HepG2 (cell line): ENCODE data around the gene FZD8. TPM values are rescaled to one million over a fixed set of nuclear protein-coding genes. Genes with fewer than 3 reads are reported as not detected.

ENCODE experiments used
- ATAC-seq: fragments of 200-7000 bp; cut with Tn5 transposase; 3 replicates; pipeline ENCODE4 v1.9.1; 2020; ENCODE audit warnings: mild to moderate bottlenecking, moderate library complexity
- BruUV-seq: library from RNA; stranded (reverse); fragments of 400-500 nt; replicated peaks from 2 replicates; lab custom pipeline; 2021; lab: Mats Ljungman, UMichigan
- CTCF ChIA-PET: fragments of 300-600 bp; formaldehyde crosslinking; extraction: SDS; loops from one replicate; lab custom pipeline; 2021; ENCODE audit warnings: low total read pairs, inconsistent platforms, low intra/inter-chr PET ratio; lab: Yijun Ruan, JAX
- POLR2A ChIA-PET: fragments of 350-600 bp; sonication (Branson Sonifier 250); formaldehyde crosslinking; loops from one replicate; lab custom pipeline; 2020; ENCODE audit warnings: antibody characterized with exemption, inconsistent platforms; lab: Yijun Ruan, JAX
- DNase-seq: peaks from one replicate; pipeline ENCODE4 v3.0.0-alpha.2; 2015; ENCODE audit warnings: low spot score
- FAIRE-seq: peaks from 3 replicates; lab custom pipeline; 2011; peaks lifted over from hg19 to GRCh38; lab: Jason Lieb, UNC
- H2AFZ ChIP-seq: one replicate; pipeline ENCODE4 v1.6.1; 2011; ENCODE audit warnings: low read length, inconsistent platforms
- H3K27ac ChIP-seq: fragments of 300-600 bp; 3 replicates; pipeline ENCODE4 v1.8.0; 2011; ENCODE audit warnings: mixed run types, mild to moderate bottlenecking, mixed read lengths, low read length, inconsistent platforms; ENCODE audit not compliant: insufficient read depth; ENCODE audit errors: extremely low read length
- H3K27me3 ChIP-seq, 2 experiments: fragments of 200-600 bp in 1 of 2; 2 replicates in 1 of 2; 3 replicates in 1 of 2; pipeline versions ENCODE4 v1.6.0 to v1.8.0; 2011; ENCODE audit warnings: low read length in 2 of 2, mild to moderate bottlenecking in 2 of 2, moderate library complexity in 2 of 2, inconsistent platforms in 1 of 2; ENCODE audit not compliant: insufficient read depth in 2 of 2, control insufficient read depth in 1 of 2
- H3K36me3 ChIP-seq, 2 experiments: fragments of 200-600 bp in 1 of 2; replicated peaks in 1 of 2; 2 replicates in 1 of 2; 3 replicates in 1 of 2; pipeline versions ENCODE4 v1.5.1 to v1.8.0; 2011; ENCODE audit warnings: low read length in 2 of 2, inconsistent platforms in 1 of 2; ENCODE audit not compliant: insufficient read depth in 2 of 2, control insufficient read depth in 1 of 2
- H3K4me1 ChIP-seq: 2 replicates; pipeline ENCODE4 v1.5.1; 2012; ENCODE audit warnings: low read length, inconsistent platforms; ENCODE audit not compliant: insufficient read depth
- H3K4me2 ChIP-seq: 2 replicates; pipeline ENCODE4 v1.6.0; 2011; ENCODE audit warnings: low read depth, low read length, inconsistent platforms
- H3K4me3 ChIP-seq, 3 experiments: fragments of 200-600 bp in 1 of 3; sonication (generic), shearing (Covaris generic) in 1 of 3; replicated peaks in 1 of 3; 2 replicates each; pipeline ENCODE4 v1.5.1; 2011 to 2016; ENCODE audit warnings: low read length in 3 of 3, inconsistent platforms in 2 of 3, low read depth in 2 of 3, mild to moderate bottlenecking in 2 of 3, control low read depth in 1 of 3, mixed read lengths in 1 of 3; ENCODE audit not compliant: insufficient read depth in 1 of 3
- H3K79me2 ChIP-seq: one replicate; pipeline ENCODE4 v1.6.1; 2011; ENCODE audit warnings: low read length, inconsistent platforms; ENCODE audit not compliant: insufficient read depth
- H3K9ac ChIP-seq: 2 replicates; pipeline ENCODE4 v1.6.0; 2011; ENCODE audit warnings: mild to moderate bottlenecking, low read depth, low read length, inconsistent platforms; ENCODE audit not compliant: insufficient read depth
- H3K9me3 ChIP-seq: 2 replicates; pipeline ENCODE4 v1.5.1; 2012; ENCODE audit warnings: mild to moderate bottlenecking, low read length
- H4K20me1 ChIP-seq: 2 replicates; pipeline ENCODE4 v1.6.0; 2011; ENCODE audit warnings: inconsistent platforms, mild to moderate bottlenecking, low read length, moderate library complexity; ENCODE audit not compliant: insufficient read depth
- HMG20A ChIP-seq: IDR thresholded peaks from 2 replicates; pipeline ENCODE4 v1.6.1; 2016; ENCODE audit warnings: borderline replicate concordance
- MTERF4 ChIP-seq: sonication (generic); formaldehyde crosslinking; IDR thresholded peaks from 2 replicates; pipeline ENCODE4 v1.8.0; 2023; ENCODE audit warnings: mild to moderate bottlenecking, missing genetic modification reagents
- NFYC ChIP-seq: IDR thresholded peaks from 2 replicates; pipeline ENCODE4 v1.6.1; 2016; ENCODE audit warnings: missing genetic modification reagents, missing compliant biosample characterization
- RBFOX2 ChIP-seq: fragments of 200-400 bp; formaldehyde crosslinking; IDR thresholded peaks from 2 replicates; pipeline ENCODE4 v1.6.1; 2017; ENCODE audit warnings: low read depth, mild to moderate bottlenecking, low read length
- RBM39 ChIP-seq: fragments of 200-400 bp; formaldehyde crosslinking; IDR thresholded peaks from one replicate; pipeline ENCODE4 v1.6.1; 2018; ENCODE audit warnings: antibody characterized with exemption, mild to moderate bottlenecking, low read depth, low read length; ENCODE audit not compliant: poor library complexity, severe bottlenecking
- RFX3 ChIP-seq: IDR thresholded peaks from 2 replicates; pipeline ENCODE4 v1.6.1; 2016; ENCODE audit warnings: missing biosample characterization, missing genetic modification reagents
- SSRP1 ChIP-seq: IDR thresholded peaks from 2 replicates; pipeline ENCODE4 v1.6.1; 2016; ENCODE audit warnings: control low read depth
- TGIF2 ChIP-seq: IDR thresholded peaks from 2 replicates; pipeline ENCODE4 v1.6.1; 2016; ENCODE audit warnings: control low read depth, missing compliant biosample characterization
- ZNF382 ChIP-seq: sonication (generic); formaldehyde crosslinking; IDR thresholded peaks from 2 replicates; pipeline ENCODE4 v1.5.0; 2020; ENCODE audit warnings: missing genetic modification reagents, mild to moderate bottlenecking, borderline replicate concordance
- ZSCAN30 ChIP-seq: sonication (generic); formaldehyde crosslinking; IDR thresholded peaks from 2 replicates; pipeline ENCODE4 v1.5.0; 2020; ENCODE audit warnings: mild to moderate bottlenecking, missing genetic modification reagents
- WGBS: methylation state at CpG from one replicate; pipeline ENCODE4 v1.1.6; 2017; ENCODE audit warnings: low lambda C conversion rate; 5-methylcytosine and 5-hydroxymethylcytosine counted together
- in situ Hi-C: cut with HindIII; loops from 2 replicates; pipeline ENCODE4 v1.10.0; 2017; ENCODE audit warnings: low pct_unique_long_range_greater_than_20kb; ENCODE audit not compliant: extremely low pct_ligation_motif_present
- intact Hi-C: fragments of 100-400 bp; cut with micrococcal nuclease; formaldehyde crosslinking; loops from one replicate; pipeline ENCODE4 v1.10.0; 2022; ENCODE audit not compliant: unreplicated experiment
- polyA plus RNA-seq, 8 experiments: library from polyadenylated mRNA; depleted of rRNA in 3 of 8; stranded (reverse) in 7 of 8; unstranded in 1 of 8; fragments of >200 nt; fragmentation: Illumina TruSeq in 4 of 8; extraction: Trizol in 4 of 8; gene quantifications; 2 replicates each; pipeline versions ENCODE4 v1.2.1 to v1.2.3, GENCODE V29; 2011 to 2016; ENCODE audit warnings: low read depth in 4 of 8, missing spikeins in 1 of 8, mixed read lengths in 1 of 8; ENCODE audit not compliant: insufficient read depth in 1 of 8
- total RNA-seq, 5 experiments: library from RNA; depleted of rRNA; stranded (reverse); fragments of >200 nt; fragmentation: Illumina TruSeq; extraction: Trizol; gene quantifications; 2 replicates each; pipeline ENCODE4 v1.2.3, GENCODE V29; 2016; ENCODE audit warnings: low read depth in 1 of 5

FZD8 gene
- total and polyA plus RNA-seq, 2 of the 13 experiments (the other 11 are each of a cell fraction or from before 2014, with no cell fraction given): 0.05 to 0.07 TPM

- ChIA-PET POLR2A (no interaction called here), CTCF (no interaction called here)
- BruUV-seq: no TSS peak
- WGBS: 44% methylated on average over 5 of the region's 5 CpGs
- no peak for ATAC-seq
- intact Hi-C loops: no loop called here
- FAIRE-seq: no peak
- H4K20me1 ChIP-seq: no peaks in the 10 kb centered on the region
- no peaks in the 10 kb centered on the region for H3K79me2 ChIP-seq
- H3K4me2 ChIP-seq: no peak overlapping the region
- H3K36me3 ChIP-seq: no peaks in the 10 kb centered on the region
- H3K27me3 ChIP-seq: no peaks in the 10 kb centered on the region
- DNase-seq: no peak
- no peaks in the 10 kb centered on the region for H3K4me1 ChIP-seq
- H3K9ac ChIP-seq: no peak overlapping the region
- H2AFZ ChIP-seq: no peak overlapping the region
- H3K9me3 ChIP-seq: no peaks in the 10 kb centered on the region
- in situ Hi-C loops: no loop called here
- TF ChIP-seq MTERF4 (CRISPR knock-in tag) (no peak), RBM39 (no peak), TGIF2 (CRISPR knock-in tag) (no peak), ZNF382 (CRISPR knock-in tag) (no peak), ZSCAN30 (CRISPR knock-in tag) (no peak), NFYC (CRISPR knock-in tag) (no peak), SSRP1 (CRISPR knock-in tag) (no peak), HMG20A (CRISPR knock-in tag) (no peak), RFX3 (CRISPR knock-in tag) (no peak), RBFOX2 (no peak)
- no peak overlapping the region for H3K27ac ChIP-seq
- no peak overlapping the region for H3K4me3 ChIP-seq
Measured at GRCh38 chr10:35657621-35658020, 15.5 kb upstream of the FZD8 start.
